Right kidney (tissue), 1 donor: ENCODE measurements around the gene SARNP.
A peak's percentile ranks its signal among the peaks of the same experiment; 100 is the strongest.

Experiments used
- DNase-seq: peaks from one replicate; pipeline ENCODE4 v3.0.0-alpha.2; 2016

SARNP gene

DNA sequence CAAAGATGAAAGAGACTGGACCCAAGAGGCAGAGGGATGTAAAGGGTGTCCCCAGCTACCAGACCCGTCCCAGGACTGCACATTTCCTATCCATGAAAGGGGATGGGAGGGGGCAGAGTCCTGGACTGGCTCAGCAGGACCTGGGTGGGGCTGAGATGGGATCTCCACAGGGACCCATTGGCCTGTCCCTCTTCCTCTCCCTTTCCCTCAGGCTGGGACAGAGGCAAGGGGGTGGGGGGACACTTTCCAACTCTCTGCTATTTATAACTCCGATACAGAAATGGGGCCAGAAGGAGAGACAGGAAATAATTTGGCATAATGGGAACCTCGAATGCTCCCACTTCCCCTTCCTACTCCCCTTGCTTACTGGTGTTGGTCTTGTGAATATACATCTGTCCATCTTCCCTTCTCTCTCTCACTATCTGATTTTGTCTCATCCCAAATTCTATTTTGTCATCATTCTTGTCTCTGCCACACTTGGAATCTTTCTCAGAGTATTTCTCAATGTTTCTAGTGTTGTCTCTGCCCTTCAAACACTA lies 108.8 kb downstream of the SARNP start:
- DNase-seq: no peak

DNA sequence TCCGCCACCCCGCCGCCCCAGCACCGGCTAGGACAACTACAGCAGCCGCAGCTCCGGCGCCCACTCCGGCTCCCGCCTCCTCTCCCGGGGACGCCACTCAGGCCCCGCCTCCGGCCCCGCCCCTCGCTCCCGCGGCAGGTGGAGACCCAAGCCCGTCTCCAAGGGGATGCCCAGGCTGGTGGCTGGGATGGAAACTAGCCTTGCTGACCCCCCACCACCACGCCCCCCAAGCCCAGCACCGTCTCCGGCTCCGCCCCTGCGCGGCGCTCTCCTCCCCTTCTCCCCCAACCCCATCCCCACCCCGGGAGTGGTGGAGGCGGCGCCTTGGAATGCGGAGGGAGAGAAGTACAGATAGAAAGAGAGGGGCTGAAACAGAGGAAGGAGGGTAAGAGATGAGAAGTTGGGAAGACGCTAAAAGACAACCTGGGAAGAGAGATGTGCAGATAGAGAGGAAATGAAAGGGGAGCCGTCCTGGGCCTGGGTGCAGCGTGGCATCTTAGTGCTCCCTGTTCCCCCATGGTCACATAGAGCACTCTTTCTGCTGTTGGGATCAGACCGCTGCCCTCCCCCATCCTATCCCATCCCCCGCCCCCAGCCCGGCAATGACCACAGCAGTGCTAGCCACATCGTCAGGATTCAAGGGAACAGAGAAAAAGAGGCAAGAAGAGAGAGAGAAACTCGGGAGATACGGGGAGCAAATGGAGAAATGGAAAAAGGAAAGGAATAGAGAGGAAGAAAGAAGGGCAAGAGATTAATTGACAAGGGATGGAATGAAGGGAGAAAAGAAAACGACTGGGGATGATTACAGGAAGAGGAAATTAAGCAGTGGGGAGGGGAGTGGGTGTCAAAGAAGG lies 109.5 kb downstream of the SARNP start, which contains the start of gene ITGA7:
TSS of gene ITGA7 (minus strand) at position 64 of the 854 bp plus-strand sequence. CDS start 222 bp downstream, outside the sequence.
- DNase-seq: peak; percentile 62
